H1 (cell line): ENCODE data around the gene GPR150. TPM values are rescaled to one million over a fixed set of nuclear protein-coding genes. Genes with fewer than 3 reads are reported as not detected.

Source experiments
- RFX5 ChIP-seq: IDR thresholded peaks from 2 replicates; pipeline ENCODE4 v1.6.1; 2011; ENCODE audit warnings: low read depth, low read length, improper control_type of control experiment, borderline replicate concordance
- polyA plus RNA-seq, 7 experiments: library from polyadenylated mRNA; depleted of rRNA in 3 of 7; stranded (reverse) in 5 of 7; unstranded in 2 of 7; fragments of >200 nt in 5 of 7; fragments of 200-250 nt in 2 of 7; gene quantifications; 1 replicate in 5 of 7; 2 replicates in 1 of 7; 4 replicates in 1 of 7; pipeline versions ENCODE4 v1.2.1 to v1.2.3, GENCODE V29; 2011 to 2013; ENCODE audit warnings: missing spikeins in 2 of 7, mixed read lengths in 2 of 7
- total RNA-seq: library from RNA; stranded (reverse); fragmentation: NEBNext Ultra II Directional; extraction: Animal tissue kit (Norgen Biotek cat#: 25700); gene quantifications from 2 replicates; pipeline ENCODE4 v1.2.1, GENCODE V29; 2021

Gene GPR150
- total and polyA plus RNA-seq, 2 of the 8 experiments (the other 6 are each of a cell fraction or from before 2014, with no cell fraction given): 0.14 TPM; not detected in 1

- no peak for TF ChIP-seq RFX5
- TF ChIP-seq, all 59 proteins: peak for 0
These were observed 8.5 kb upstream of the GPR150 start (continued) for GRCh38 chr5:95611396-95611795.
